HCT116 (cell line): ENCODE data around the gene KDM6B. TPM values are rescaled to one million over a fixed set of nuclear protein-coding genes. Genes with fewer than 3 reads are reported as not detected.

Experiments used
- ATAC-seq: fragments of 200-7000 bp; cut with Tn5 transposase; 2 replicates; pipeline ENCODE4 v1.9.1; 2020; ENCODE audit warnings: mild to moderate bottlenecking, moderate library complexity
- BruUV-seq: library from RNA; stranded (reverse); fragments of 400-500 nt; replicated peaks from 2 replicates; lab custom pipeline; 2021; lab: Mats Ljungman, UMichigan
- CTCF ChIA-PET: fragments of 300-600 bp; sonication (Branson Sonifier 250); formaldehyde crosslinking; loops from one replicate; lab custom pipeline; 2021; ENCODE audit warnings: antibody characterized with exemption; lab: Charles Lee
- POLR2A ChIA-PET: fragments of 300-600, 350-600 bp; sonication (Branson Sonifier 250); formaldehyde crosslinking; loops from one replicate; lab custom pipeline; 2021; ENCODE audit warnings: antibody characterized with exemption; lab: Charles Lee
- RAD21 ChIA-PET, 2 experiments: fragments of 300-600 bp; sonication (Branson Sonifier 250); formaldehyde crosslinking; loops; one replicate each; lab custom pipeline; 2023; ENCODE audit warnings: low total read pairs in 2 of 2; ENCODE audit not compliant: uncharacterized antibody in 2 of 2, unreplicated experiment in 2 of 2, low non-redundant PET in 1 of 2; lab: Charles Lee
- DNase-seq: peaks from one replicate; pipeline ENCODE4 v3.0.0-alpha.2; 2010; ENCODE audit warnings: low read depth, low spot score
- H2AFZ ChIP-seq: fragments of 200-600 bp; shearing (Covaris generic), sonication (generic); 2 replicates; pipeline ENCODE4 v1.6.1; 2017; ENCODE audit warnings: low read depth, mixed run types, mixed read lengths, antibody characterized with exemption, low read length; ENCODE audit not compliant: poor library complexity, severe bottlenecking
- H3K27ac ChIP-seq: 2 replicates; pipeline ENCODE4 v1.5.1; 2012; ENCODE audit warnings: low read depth, low read length
- H3K27me3 ChIP-seq: fragments of 200-600 bp; sonication (generic); 2 replicates; pipeline ENCODE4 v1.6.1; 2016; ENCODE audit warnings: mixed run types, low read length, mixed read lengths; ENCODE audit not compliant: insufficient read depth
- H3K36me3 ChIP-seq, 2 experiments: fragments of 200-500 bp in 1 of 2; fragments of 200-600 bp in 1 of 2; sonication (Bioruptor generic) in 1 of 2; sonication (generic) in 1 of 2; 2 replicates each; pipeline versions ENCODE4 v1.5.1 to v1.6.1; 2014 to 2016; ENCODE audit warnings: low read length in 2 of 2, inconsistent platforms in 1 of 2, mixed read lengths in 1 of 2, mixed run types in 1 of 2; ENCODE audit not compliant: insufficient read depth in 2 of 2, control insufficient read depth in 1 of 2
- H3K4me1 ChIP-seq, 2 experiments: fragments of 200-600 bp in 1 of 2; sonication (generic) in 1 of 2; 2 replicates each; pipeline versions ENCODE4 v1.5.1 to v1.6.1; 2012 to 2017; ENCODE audit warnings: low read length in 2 of 2, inconsistent platforms in 1 of 2, mild to moderate bottlenecking in 1 of 2, mixed read lengths in 1 of 2, mixed run types in 1 of 2, moderate library complexity in 1 of 2; ENCODE audit not compliant: insufficient read depth in 2 of 2, control insufficient read depth in 1 of 2
- H3K4me2 ChIP-seq: fragments of 200-600 bp; sonication (generic); 2 replicates; pipeline ENCODE4 v1.6.1; 2017; ENCODE audit warnings: mixed run types, low read length, mixed read lengths
- H3K4me3 ChIP-seq, 2 experiments: fragments of 200-600 bp in 1 of 2; sonication (generic) in 1 of 2; replicated peaks in 1 of 2; 2 replicates each; pipeline ENCODE4 v1.5.1; 2011 to 2016; ENCODE audit warnings: low read length in 2 of 2, control low read depth in 1 of 2, low read depth in 1 of 2, mild to moderate bottlenecking in 1 of 2, mixed read lengths in 1 of 2, mixed run types in 1 of 2
- H3K79me2 ChIP-seq: fragments of 200-600 bp; sonication (generic); 2 replicates; pipeline ENCODE4 v1.6.1; 2017; ENCODE audit warnings: mild to moderate bottlenecking, mixed run types, low read length, moderate library complexity, mixed read lengths; ENCODE audit not compliant: insufficient read depth
- H3K9ac ChIP-seq: fragments of 200-600 bp; sonication (generic); 2 replicates; pipeline ENCODE4 v1.6.1; 2016; ENCODE audit warnings: low read length, mixed read lengths
- H3K9me2 ChIP-seq: fragments of 200-600 bp; sonication (generic), shearing (Covaris generic); 2 replicates; pipeline ENCODE4 v1.6.1; 2017; ENCODE audit warnings: mixed run types, mild to moderate bottlenecking, moderate library complexity; ENCODE audit not compliant: insufficient read depth
- H3K9me3 ChIP-seq, 2 experiments: fragments of 200-500 bp in 1 of 2; fragments of 200-600 bp in 1 of 2; sonication (Bioruptor generic) in 1 of 2; sonication (generic) in 1 of 2; 2 replicates each; pipeline ENCODE4 v1.6.1; 2014 to 2017; ENCODE audit warnings: low read length in 2 of 2, mixed read lengths in 2 of 2, inconsistent platforms in 1 of 2, low read depth in 1 of 2, mild to moderate bottlenecking in 1 of 2, mixed run types in 1 of 2, moderate library complexity in 1 of 2; ENCODE audit not compliant: control insufficient read depth in 1 of 2, insufficient read depth in 1 of 2
- H4K20me1 ChIP-seq: fragments of 200-600 bp; sonication (generic), shearing (Covaris generic); 2 replicates; pipeline ENCODE4 v1.6.1; 2017; ENCODE audit warnings: mixed run types, mild to moderate bottlenecking, moderate library complexity; ENCODE audit not compliant: insufficient read depth
- CBX3 ChIP-seq: IDR thresholded peaks from 2 replicates; pipeline ENCODE4 v1.6.1; 2012; ENCODE audit warnings: low read depth
- CEBPB ChIP-seq: IDR thresholded peaks from 2 replicates; pipeline ENCODE4 v1.6.1; 2012; ENCODE audit warnings: low read depth
- EGR1 ChIP-seq: IDR thresholded peaks from 2 replicates; pipeline ENCODE4 v1.6.1; 2012; ENCODE audit warnings: low read depth
- ELF1 ChIP-seq: IDR thresholded peaks from 2 replicates; pipeline ENCODE4 v1.6.1; 2012; ENCODE audit warnings: low read depth, borderline replicate concordance
- EZH2phosphoT487 ChIP-seq: fragments of 200-600 bp; IDR thresholded peaks from 2 replicates; pipeline ENCODE4 v1.6.1; 2018; ENCODE audit warnings: antibody characterized with exemption, borderline replicate concordance
- FOSL1 ChIP-seq: IDR thresholded peaks from 2 replicates; pipeline ENCODE4 v1.6.1; 2012; ENCODE audit warnings: low read depth
- SIN3A ChIP-seq: IDR thresholded peaks from 2 replicates; pipeline ENCODE4 v1.6.1; 2012; ENCODE audit warnings: low read depth
- SP1 ChIP-seq: IDR thresholded peaks from 2 replicates; pipeline ENCODE4 v1.6.1; 2012; ENCODE audit warnings: low read depth
- SRF ChIP-seq: IDR thresholded peaks from 2 replicates; pipeline ENCODE4 v1.6.1; 2012; ENCODE audit warnings: low read depth
- TCF7L2 ChIP-seq: IDR thresholded peaks from 2 replicates; pipeline ENCODE4 v1.7.0; 2011; ENCODE audit warnings: borderline replicate concordance, inconsistent platforms; ENCODE audit not compliant: insufficient read depth, insufficient read length; ENCODE audit errors: extremely low read depth
- YY1 ChIP-seq: IDR thresholded peaks from 2 replicates; pipeline ENCODE4 v1.6.1; 2011; ENCODE audit warnings: low read length, low read depth, moderate library complexity, mild to moderate bottlenecking; ENCODE audit not compliant: insufficient replicate concordance; ENCODE audit errors: extremely low read depth
- ZFX ChIP-seq: fragments of 450-650 bp; IDR thresholded peaks from 2 replicates; pipeline ENCODE4 v1.6.1; 2017
- intact Hi-C: fragments of 100-400 bp; cut with micrococcal nuclease; formaldehyde crosslinking; loops from 2 replicates; pipeline ENCODE4 v1.10.0; 2022
- total RNA-seq: library from RNA; stranded (reverse); gene quantifications from one replicate; pipeline ENCODE4 v1.2.1, GENCODE V29; 2021; ENCODE audit not compliant: unreplicated experiment
- TF ChIP-seq, protein P1 (sequence below): IDR thresholded peaks from 2 replicates; pipeline ENCODE4 v1.6.1; 2012; ENCODE audit warnings: low read depth
- TF ChIP-seq, protein P2 (sequence below): IDR thresholded peaks from 2 replicates; pipeline ENCODE4 v1.6.1; 2012
- TF ChIP-seq, protein P3 (sequence below): IDR thresholded peaks from 2 replicates; pipeline ENCODE4 v1.6.1; 2012
- TF ChIP-seq, protein P4 (sequence below): IDR thresholded peaks from 2 replicates; pipeline ENCODE4 v1.6.1; 2011; ENCODE audit warnings: mild to moderate bottlenecking, low read length, moderate library complexity; ENCODE audit not compliant: insufficient replicate concordance; ENCODE audit errors: extremely low read depth

The KDM6B gene
- total RNA-seq, 1 experiment from 2014 or later: 42.1 TPM

DNA sequence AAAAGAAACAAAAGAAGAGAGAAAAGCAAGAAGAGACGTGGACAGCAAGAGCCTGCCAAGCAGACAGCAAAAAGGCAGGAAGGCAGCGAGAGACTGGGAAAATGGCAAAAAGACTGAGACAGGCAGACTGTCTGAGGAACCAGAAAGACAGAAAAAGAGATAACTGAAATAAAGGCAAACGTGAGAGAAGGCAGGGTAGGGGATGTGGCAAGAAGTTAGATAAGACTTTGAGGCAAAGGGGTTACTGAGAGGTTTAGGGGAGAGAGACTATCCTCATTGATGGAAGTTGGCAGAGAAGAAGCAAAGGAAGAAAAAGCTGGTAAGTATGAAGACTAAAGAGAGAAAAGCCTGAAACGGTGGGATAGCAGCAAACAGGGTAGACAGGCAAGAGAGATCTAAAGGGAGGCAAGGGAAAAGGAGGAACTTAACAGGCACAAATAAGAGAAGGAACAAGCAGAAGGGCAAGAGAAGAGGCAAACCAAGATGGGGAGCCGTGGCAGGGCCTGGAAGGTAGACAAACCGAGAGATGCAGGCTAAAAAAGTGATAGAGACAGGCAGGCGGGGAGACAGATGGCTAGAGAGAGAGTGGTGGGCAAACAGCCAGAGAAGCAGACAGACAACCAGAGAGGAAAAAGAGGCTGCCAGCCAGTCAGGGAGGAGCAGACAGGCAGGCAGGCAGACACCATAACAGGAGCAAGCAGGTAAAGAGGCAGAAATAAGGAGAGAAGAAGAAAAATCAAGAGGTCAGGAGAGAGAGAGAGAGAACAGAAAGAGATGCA lies 47.4 kb downstream of the KDM6B start (continued):
- TF ChIP-seq, protein P1, sequence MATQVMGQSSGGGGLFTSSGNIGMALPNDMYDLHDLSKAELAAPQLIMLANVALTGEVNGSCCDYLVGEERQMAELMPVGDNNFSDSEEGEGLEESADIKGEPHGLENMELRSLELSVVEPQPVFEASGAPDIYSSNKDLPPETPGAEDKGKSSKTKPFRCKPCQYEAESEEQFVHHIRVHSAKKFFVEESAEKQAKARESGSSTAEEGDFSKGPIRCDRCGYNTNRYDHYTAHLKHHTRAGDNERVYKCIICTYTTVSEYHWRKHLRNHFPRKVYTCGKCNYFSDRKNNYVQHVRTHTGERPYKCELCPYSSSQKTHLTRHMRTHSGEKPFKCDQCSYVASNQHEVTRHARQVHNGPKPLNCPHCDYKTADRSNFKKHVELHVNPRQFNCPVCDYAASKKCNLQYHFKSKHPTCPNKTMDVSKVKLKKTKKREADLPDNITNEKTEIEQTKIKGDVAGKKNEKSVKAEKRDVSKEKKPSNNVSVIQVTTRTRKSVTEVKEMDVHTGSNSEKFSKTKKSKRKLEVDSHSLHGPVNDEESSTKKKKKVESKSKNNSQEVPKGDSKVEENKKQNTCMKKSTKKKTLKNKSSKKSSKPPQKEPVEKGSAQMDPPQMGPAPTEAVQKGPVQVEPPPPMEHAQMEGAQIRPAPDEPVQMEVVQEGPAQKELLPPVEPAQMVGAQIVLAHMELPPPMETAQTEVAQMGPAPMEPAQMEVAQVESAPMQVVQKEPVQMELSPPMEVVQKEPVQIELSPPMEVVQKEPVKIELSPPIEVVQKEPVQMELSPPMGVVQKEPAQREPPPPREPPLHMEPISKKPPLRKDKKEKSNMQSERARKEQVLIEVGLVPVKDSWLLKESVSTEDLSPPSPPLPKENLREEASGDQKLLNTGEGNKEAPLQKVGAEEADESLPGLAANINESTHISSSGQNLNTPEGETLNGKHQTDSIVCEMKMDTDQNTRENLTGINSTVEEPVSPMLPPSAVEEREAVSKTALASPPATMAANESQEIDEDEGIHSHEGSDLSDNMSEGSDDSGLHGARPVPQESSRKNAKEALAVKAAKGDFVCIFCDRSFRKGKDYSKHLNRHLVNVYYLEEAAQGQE: no peak
- TF ChIP-seq CEBPB (no peak), ZFX (no peak), SIN3A (no peak), ELF1 (no peak), SP1 (no peak), CBX3 (no peak)

DNA sequence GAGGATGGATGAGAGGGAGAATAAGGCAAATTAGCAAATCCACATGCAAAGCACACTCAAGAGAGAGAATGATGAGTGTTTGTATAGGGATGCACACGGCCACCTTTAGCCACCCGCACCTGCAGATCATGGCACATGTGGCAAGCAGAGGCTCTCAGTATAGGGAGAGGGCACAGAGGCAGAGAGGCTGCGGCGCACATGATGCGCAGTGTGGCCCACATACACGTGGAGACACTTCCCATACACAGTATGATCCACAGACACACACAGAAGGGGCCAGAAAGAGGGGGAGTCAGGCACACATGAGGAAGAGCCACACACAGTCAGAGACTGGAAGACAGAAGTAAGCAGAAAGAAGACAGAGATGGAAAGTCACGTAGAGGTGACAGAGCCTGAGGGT lies 48.1 kb downstream of the KDM6B start:
- H4K20me1 ChIP-seq: no peaks in the 10 kb centered on the region
- H2AFZ ChIP-seq: no peak overlapping the region
- no peak for DNase-seq
- no peak overlapping the region for H3K27ac ChIP-seq
- H3K9me2 ChIP-seq: no peaks in the 10 kb centered on the region
- H3K4me3 ChIP-seq: no peak overlapping the region
- peaks cover 18 to 25% of the 10 kb centered on the region in 2 experiments for H3K4me1 ChIP-seq
- no peak overlapping the region for H3K9ac ChIP-seq
- RAD21 ChIA-PET: no interaction called here
- no peaks in the 10 kb centered on the region for H3K9me3 ChIP-seq
- ATAC-seq: no peak
- CTCF ChIA-PET: no interaction called here
- no peaks in the 10 kb centered on the region for H3K27me3 ChIP-seq
- POLR2A ChIA-PET: no interaction called here
- peaks cover 0 to 3% of the 10 kb centered on the region in 2 experiments; a peak in 2 of 4 replicates for H3K36me3 ChIP-seq
- H3K79me2 ChIP-seq: peaks cover 13% of the 10 kb centered on the region; the same call in 1 of the 2 replicates
- intact Hi-C loops: no loop called here
- H3K4me2 ChIP-seq: no peak overlapping the region
- BruUV-seq: no TSS peak
- TF ChIP-seq EZH2phosphoT487 (no peak), FOSL1 (no peak), SIN3A (no peak), YY1 (no peak), CBX3 (no peak), CEBPB (no peak), ELF1 (no peak), SRF (no peak), TCF7L2 (no peak), SP1 (no peak), EGR1 (no peak)
- TF ChIP-seq, protein P2, sequence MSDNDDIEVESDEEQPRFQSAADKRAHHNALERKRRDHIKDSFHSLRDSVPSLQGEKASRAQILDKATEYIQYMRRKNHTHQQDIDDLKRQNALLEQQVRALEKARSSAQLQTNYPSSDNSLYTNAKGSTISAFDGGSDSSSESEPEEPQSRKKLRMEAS: no peak
- TF ChIP-seq, protein P3, sequence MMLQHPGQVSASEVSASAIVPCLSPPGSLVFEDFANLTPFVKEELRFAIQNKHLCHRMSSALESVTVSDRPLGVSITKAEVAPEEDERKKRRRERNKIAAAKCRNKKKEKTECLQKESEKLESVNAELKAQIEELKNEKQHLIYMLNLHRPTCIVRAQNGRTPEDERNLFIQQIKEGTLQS: no peak
- TF ChIP-seq, protein P4, sequence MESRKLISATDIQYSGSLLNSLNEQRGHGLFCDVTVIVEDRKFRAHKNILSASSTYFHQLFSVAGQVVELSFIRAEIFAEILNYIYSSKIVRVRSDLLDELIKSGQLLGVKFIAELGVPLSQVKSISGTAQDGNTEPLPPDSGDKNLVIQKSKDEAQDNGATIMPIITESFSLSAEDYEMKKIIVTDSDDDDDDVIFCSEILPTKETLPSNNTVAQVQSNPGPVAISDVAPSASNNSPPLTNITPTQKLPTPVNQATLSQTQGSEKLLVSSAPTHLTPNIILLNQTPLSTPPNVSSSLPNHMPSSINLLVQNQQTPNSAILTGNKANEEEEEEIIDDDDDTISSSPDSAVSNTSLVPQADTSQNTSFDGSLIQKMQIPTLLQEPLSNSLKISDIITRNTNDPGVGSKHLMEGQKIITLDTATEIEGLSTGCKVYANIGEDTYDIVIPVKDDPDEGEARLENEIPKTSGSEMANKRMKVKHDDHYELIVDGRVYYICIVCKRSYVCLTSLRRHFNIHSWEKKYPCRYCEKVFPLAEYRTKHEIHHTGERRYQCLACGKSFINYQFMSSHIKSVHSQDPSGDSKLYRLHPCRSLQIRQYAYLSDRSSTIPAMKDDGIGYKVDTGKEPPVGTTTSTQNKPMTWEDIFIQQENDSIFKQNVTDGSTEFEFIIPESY: no peak
